ENCODE data around the gene TSKU.

The TSKU gene

GRCh38 chr11:76792505-76793264 lies 9.5 kb downstream of the TSKU start:
- no peak for DNase-seq (ENCODE audit: low read depth in 2 of 2)
- TF ChIP-seq, protein P1, sequence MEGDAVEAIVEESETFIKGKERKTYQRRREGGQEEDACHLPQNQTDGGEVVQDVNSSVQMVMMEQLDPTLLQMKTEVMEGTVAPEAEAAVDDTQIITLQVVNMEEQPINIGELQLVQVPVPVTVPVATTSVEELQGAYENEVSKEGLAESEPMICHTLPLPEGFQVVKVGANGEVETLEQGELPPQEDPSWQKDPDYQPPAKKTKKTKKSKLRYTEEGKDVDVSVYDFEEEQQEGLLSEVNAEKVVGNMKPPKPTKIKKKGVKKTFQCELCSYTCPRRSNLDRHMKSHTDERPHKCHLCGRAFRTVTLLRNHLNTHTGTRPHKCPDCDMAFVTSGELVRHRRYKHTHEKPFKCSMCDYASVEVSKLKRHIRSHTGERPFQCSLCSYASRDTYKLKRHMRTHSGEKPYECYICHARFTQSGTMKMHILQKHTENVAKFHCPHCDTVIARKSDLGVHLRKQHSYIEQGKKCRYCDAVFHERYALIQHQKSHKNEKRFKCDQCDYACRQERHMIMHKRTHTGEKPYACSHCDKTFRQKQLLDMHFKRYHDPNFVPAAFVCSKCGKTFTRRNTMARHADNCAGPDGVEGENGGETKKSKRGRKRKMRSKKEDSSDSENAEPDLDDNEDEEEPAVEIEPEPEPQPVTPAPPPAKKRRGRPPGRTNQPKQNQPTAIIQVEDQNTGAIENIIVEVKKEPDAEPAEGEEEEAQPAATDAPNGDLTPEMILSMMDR (IDR thresholded peaks at IDR 0.05; ENCODE audit: low read depth, low read length), result no peak
- H3K4me3 ChIP-seq (replicated peaks in 1 of 2; ENCODE audit: low read depth in 2 of 2, low read length in 2 of 2), result no peak overlapping the region

- TF ChIP-seq, protein P1 (IDR thresholded peaks at IDR 0.05; ENCODE audit: low read depth, low read length), result no peak
- H3K4me3 ChIP-seq (replicated peaks in 1 of 2; ENCODE audit: low read depth in 2 of 2, low read length in 2 of 2), result no peak overlapping the region
- no peak for DNase-seq (ENCODE audit: low read depth in 2 of 2)
These were observed 10.5 kb downstream of the TSKU start for GRCh38 chr11:76793391-76794291.

GRCh38 chr11:76794371-76795289 lies 11.5 kb downstream of the TSKU start:
- TF ChIP-seq, protein P1 (IDR thresholded peaks at IDR 0.05; ENCODE audit: low read depth, low read length), result no peak
- no peak for DNase-seq (ENCODE audit: low read depth in 2 of 2)
- H3K4me3 ChIP-seq (replicated peaks in 1 of 2; ENCODE audit: low read depth in 2 of 2, low read length in 2 of 2), result no peak overlapping the region

DNA sequence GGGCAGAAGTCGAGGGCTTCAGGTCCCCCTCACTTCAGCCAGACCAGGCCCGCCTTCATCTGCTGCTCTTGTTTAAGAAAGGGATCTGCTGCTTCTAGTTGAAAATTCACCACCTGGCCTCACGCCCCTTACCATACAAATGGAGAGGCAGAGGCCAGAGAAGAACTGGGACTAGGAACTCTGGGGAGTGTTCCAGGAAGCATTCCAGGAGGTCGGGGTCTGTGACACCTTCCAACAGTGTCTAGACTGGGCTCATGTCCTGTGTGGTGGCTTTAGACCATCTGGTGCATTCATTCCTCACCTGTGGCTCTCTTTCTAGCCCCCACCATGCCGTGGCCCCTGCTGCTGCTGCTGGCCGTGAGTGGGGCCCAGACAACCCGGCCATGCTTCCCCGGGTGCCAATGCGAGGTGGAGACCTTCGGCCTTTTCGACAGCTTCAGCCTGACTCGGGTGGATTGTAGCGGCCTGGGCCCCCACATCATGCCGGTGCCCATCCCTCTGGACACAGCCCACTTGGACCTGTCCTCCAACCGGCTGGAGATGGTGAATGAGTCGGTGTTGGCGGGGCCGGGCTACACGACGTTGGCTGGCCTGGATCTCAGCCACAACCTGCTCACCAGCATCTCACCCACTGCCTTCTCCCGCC lies 12.3 kb downstream of the TSKU start:
- no peak overlapping the region for H3K4me3 ChIP-seq (replicated peaks in 1 of 2; ENCODE audit: low read depth in 2 of 2, low read length in 2 of 2)
- DNase-seq (ENCODE audit: low read depth in 2 of 2), result no peak
- TF ChIP-seq, protein P1 (IDR thresholded peaks at IDR 0.05; ENCODE audit: low read depth, low read length), result no peak

DNA sequence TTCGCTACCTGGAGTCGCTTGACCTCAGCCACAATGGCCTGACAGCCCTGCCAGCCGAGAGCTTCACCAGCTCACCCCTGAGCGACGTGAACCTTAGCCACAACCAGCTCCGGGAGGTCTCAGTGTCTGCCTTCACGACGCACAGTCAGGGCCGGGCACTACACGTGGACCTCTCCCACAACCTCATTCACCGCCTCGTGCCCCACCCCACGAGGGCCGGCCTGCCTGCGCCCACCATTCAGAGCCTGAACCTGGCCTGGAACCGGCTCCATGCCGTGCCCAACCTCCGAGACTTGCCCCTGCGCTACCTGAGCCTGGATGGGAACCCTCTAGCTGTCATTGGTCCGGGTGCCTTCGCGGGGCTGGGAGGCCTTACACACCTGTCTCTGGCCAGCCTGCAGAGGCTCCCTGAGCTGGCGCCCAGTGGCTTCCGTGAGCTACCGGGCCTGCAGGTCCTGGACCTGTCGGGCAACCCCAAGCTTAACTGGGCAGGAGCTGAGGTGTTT lies 12.8 kb downstream of the TSKU start:
- no peak overlapping the region for H3K4me3 ChIP-seq (replicated peaks in 1 of 2; ENCODE audit: low read depth in 2 of 2, low read length in 2 of 2)
- no peak for DNase-seq (ENCODE audit: low read depth in 2 of 2)
- TF ChIP-seq, protein P1 (IDR thresholded peaks at IDR 0.05; ENCODE audit: low read depth, low read length), result no peak

Data from cardiac fibroblast (primary cell).